Smooth muscle cell (in vitro differentiated cells): ENCODE results near the gene RPL37A. TPM values are rescaled to one million over a fixed set of nuclear protein-coding genes. Genes with fewer than 3 reads are reported as not detected.

Experiments used
- DNase-seq: peaks from one replicate; lab custom pipeline; 2025; ENCODE audit not compliant: unreplicated experiment; lab: John Stamatoyannopoulos, UW
- H2AFZ ChIP-seq: fragments of 200-600 bp; sonication (generic); 2 replicates; pipeline ENCODE4 v1.6.0; 2016; ENCODE audit warnings: antibody characterized with exemption, low read depth, mild to moderate bottlenecking
- H3F3A ChIP-seq: fragments of 200-600 bp; sonication (generic); 2 replicates; pipeline ENCODE4 v1.6.0; 2017; ENCODE audit warnings: antibody characterized with exemption, low read depth
- H3K27ac ChIP-seq: fragments of 200-600 bp; sonication (generic); 2 replicates; pipeline ENCODE4 v1.5.1; 2016; ENCODE audit warnings: low read depth, mild to moderate bottlenecking
- H3K27me3 ChIP-seq: fragments of 200-600 bp; sonication (generic); 2 replicates; pipeline ENCODE4 v1.6.1; 2016; ENCODE audit warnings: low read depth, mild to moderate bottlenecking
- H3K36me3 ChIP-seq: fragments of 200-600 bp; sonication (generic); 2 replicates; pipeline ENCODE4 v1.5.1; 2016; ENCODE audit warnings: low read depth
- H3K4me1 ChIP-seq: fragments of 200-600 bp; sonication (generic); 2 replicates; pipeline ENCODE4 v1.5.1; 2016; ENCODE audit warnings: low read depth
- H3K4me2 ChIP-seq: fragments of 200-600 bp; sonication (generic); 2 replicates; pipeline ENCODE4 v1.6.0; 2016; ENCODE audit warnings: mild to moderate bottlenecking
- H3K4me3 ChIP-seq: fragments of 200-600 bp; sonication (generic); 2 replicates; pipeline ENCODE4 v1.5.1; 2016; ENCODE audit warnings: mild to moderate bottlenecking
- H3K79me2 ChIP-seq: fragments of 200-600 bp; sonication (generic); 2 replicates; pipeline ENCODE4 v1.6.0; 2016; ENCODE audit warnings: low read depth, mild to moderate bottlenecking
- H3K9ac ChIP-seq: fragments of 200-600 bp; sonication (generic); 2 replicates; pipeline ENCODE4 v1.6.0; 2016; ENCODE audit warnings: low read depth
- H3K9me3 ChIP-seq: fragments of 200-600 bp; sonication (generic); replicated peaks from 2 replicates; pipeline ENCODE4 v1.5.1; 2016; ENCODE audit warnings: low read depth
- H4K20me1 ChIP-seq: fragments of 200-600 bp; sonication (generic); 2 replicates; pipeline ENCODE4 v1.6.0; 2016; ENCODE audit warnings: low read depth
- WGBS: methylation state at CpG from one replicate; pipeline ENCODE4 v1.1.7; 2016; ENCODE audit warnings: low lambda C conversion rate; 5-methylcytosine and 5-hydroxymethylcytosine counted together
- polyA plus RNA-seq: library from polyadenylated mRNA; unstranded; fragments of >200 nt; fragmentation: Nextera tagmentation; extraction: Ambion mirVana; gene quantifications from 2 replicates; pipeline ENCODE4 v1.2.1, GENCODE V29; 2016
- total RNA-seq: library from RNA; depleted of rRNA; stranded (reverse); fragments of >200 nt; gene quantifications from 2 replicates; pipeline ENCODE4 v1.2.3, GENCODE V29; 2014
- TF ChIP-seq, protein P1 (sequence below): fragments of 200-600 bp; sonication (generic); IDR thresholded peaks from 2 replicates; pipeline ENCODE4 v1.5.1; 2017; ENCODE audit warnings: borderline replicate concordance, mild to moderate bottlenecking, antibody characterized with exemption; ENCODE audit not compliant: insufficient read depth, poor library complexity, severe bottlenecking

RPL37A gene
- total and polyA plus RNA-seq, 2 experiments from 2014 or later = 1,221 to 1,842 TPM

DNA sequence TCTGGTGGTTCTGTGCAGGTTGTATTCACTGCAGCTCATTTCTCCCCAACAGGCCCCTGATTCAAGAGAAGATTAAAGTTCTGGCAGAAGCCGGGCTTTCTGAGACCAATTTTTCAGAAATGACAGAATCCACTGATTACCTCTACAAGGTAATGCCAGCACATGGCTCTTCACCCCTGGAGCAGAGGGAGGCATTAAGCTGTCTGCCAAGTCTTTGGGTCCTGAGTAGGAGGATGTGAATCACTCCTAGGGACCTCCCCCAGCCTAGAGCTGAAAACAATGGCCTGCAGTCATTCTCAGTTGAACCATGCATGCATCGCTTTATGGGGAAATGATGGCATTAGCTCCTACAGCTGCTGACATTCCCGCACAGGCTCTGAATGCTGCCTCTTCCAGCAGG, 20.5 kb upstream of the RPL37A start:
- Histone ChIP-seq H3K4me1 (no peaks in the 10 kb centered on the region), H3K27ac (peak overlapping the region; percentile 30), H3F3A (no peaks in the 10 kb centered on the region), H2AFZ (no peak overlapping the region), H4K20me1 (no peaks in the 10 kb centered on the region), H3K4me3 (no peak overlapping the region), H3K9ac (no peak overlapping the region), H3K27me3 (no peaks in the 10 kb centered on the region), H3K9me3 (no peaks in the 10 kb centered on the region), H3K4me2 (no peak overlapping the region), H3K36me3 (no peaks in the 10 kb centered on the region), H3K79me2 (no peaks in the 10 kb centered on the region)
- TF ChIP-seq, protein P1, sequence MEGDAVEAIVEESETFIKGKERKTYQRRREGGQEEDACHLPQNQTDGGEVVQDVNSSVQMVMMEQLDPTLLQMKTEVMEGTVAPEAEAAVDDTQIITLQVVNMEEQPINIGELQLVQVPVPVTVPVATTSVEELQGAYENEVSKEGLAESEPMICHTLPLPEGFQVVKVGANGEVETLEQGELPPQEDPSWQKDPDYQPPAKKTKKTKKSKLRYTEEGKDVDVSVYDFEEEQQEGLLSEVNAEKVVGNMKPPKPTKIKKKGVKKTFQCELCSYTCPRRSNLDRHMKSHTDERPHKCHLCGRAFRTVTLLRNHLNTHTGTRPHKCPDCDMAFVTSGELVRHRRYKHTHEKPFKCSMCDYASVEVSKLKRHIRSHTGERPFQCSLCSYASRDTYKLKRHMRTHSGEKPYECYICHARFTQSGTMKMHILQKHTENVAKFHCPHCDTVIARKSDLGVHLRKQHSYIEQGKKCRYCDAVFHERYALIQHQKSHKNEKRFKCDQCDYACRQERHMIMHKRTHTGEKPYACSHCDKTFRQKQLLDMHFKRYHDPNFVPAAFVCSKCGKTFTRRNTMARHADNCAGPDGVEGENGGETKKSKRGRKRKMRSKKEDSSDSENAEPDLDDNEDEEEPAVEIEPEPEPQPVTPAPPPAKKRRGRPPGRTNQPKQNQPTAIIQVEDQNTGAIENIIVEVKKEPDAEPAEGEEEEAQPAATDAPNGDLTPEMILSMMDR = no peak
- DNase-seq = no peak
- 28% methylated on average over 3 of the region's 3 CpGs for WGBS

DNA sequence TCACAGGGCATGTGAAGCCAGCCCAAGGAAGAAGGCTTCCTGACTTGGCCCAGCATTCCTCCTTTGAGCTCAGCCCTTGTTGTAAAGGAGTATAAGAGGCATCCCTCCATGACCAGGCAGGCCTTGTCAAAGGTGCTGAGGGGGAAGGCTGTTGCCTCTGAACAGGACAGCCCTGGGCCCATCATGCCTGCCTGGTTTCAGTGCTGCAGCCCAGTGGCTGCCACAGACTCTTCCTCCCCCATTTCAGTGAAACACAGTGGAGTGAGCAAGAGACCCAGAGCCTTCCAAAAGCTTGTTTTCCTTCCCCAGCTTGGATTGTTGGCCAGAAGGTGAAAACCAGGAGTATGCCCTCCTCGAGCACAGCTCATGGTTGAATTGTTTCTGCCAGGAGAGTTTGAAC, 19.9 kb upstream of the RPL37A start:
- WGBS = 95% methylated on average over 1 of the region's 1 CpG
- Histone ChIP-seq H3K36me3 (no peaks in the 10 kb centered on the region), H3K4me3 (no peak overlapping the region), H3K9me3 (no peaks in the 10 kb centered on the region), H3F3A (no peaks in the 10 kb centered on the region), H3K4me1 (no peaks in the 10 kb centered on the region), H4K20me1 (no peaks in the 10 kb centered on the region), H3K4me2 (no peak overlapping the region), H3K79me2 (no peaks in the 10 kb centered on the region), H2AFZ (no peak overlapping the region), H3K27me3 (no peaks in the 10 kb centered on the region), H3K27ac (no peak overlapping the region), H3K9ac (no peak overlapping the region)
- DNase-seq = no peak
- TF ChIP-seq, protein P1 = no peak

DNA sequence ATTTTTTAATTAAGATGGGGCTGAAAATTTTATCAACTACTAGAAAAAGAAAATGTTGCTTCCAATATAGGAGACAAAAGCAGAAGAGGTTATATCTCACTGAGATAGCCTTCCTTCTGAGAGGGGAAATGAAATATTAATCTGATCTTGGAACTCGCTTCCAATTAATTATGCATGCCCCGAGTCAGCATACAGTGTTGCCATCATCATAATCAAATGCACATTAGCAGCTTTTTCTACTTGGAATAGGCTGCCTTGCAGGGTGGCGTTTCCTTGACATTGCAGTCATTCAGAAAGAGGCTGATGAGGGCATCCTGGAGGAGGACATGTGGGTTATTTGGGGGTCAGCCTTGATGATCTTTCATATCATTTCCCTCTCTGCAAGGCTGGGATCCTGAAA, 18.4 kb upstream of the RPL37A start:
- TF ChIP-seq, protein P1 = no peak
- Histone ChIP-seq H2AFZ (no peak overlapping the region), H3K4me3 (no peak overlapping the region), H3K9ac (no peak overlapping the region), H3K36me3 (no peaks in the 10 kb centered on the region), H3K27ac (no peak overlapping the region), H3F3A (no peaks in the 10 kb centered on the region), H3K4me2 (no peak overlapping the region), H3K27me3 (no peaks in the 10 kb centered on the region), H3K4me1 (no peaks in the 10 kb centered on the region), H4K20me1 (no peaks in the 10 kb centered on the region), H3K79me2 (no peaks in the 10 kb centered on the region), H3K9me3 (no peaks in the 10 kb centered on the region)
- 97% methylated on average over 3 of the region's 3 CpGs for WGBS
- DNase-seq = no peak

DNA sequence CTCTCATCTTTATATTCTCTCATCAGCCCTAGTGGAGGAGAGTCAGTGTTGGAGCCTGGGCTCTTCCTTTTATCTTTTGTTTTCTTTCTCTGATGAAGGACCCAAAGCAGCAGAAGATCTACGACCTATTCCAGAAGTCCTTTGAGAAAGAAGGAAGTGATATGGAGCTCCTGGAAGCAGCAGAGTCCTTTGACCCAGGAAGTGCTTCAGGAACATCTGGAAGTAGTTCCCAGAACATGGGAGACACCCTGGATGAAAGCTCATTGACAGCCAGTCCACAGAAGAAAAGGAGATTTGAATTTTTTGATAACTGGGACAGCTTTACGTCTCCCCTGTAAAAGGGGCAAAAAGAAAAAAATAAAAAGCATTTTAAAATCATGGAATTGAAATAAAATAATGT, 16.0 kb upstream of the RPL37A start:
- Histone ChIP-seq H3K4me2 (no peak overlapping the region), H3K4me3 (no peak overlapping the region), H3K9me3 (no peaks in the 10 kb centered on the region), H4K20me1 (no peaks in the 10 kb centered on the region), H3K79me2 (no peaks in the 10 kb centered on the region), H3K36me3 (no peaks in the 10 kb centered on the region), H3K27ac (no peak overlapping the region), H2AFZ (no peak overlapping the region), H3F3A (no peaks in the 10 kb centered on the region), H3K27me3 (no peaks in the 10 kb centered on the region), H3K4me1 (no peaks in the 10 kb centered on the region), H3K9ac (no peak overlapping the region)
- 89% methylated on average over 2 of the region's 2 CpGs for WGBS
- no peak for DNase-seq
- TF ChIP-seq, protein P1 = no peak
